DMS153 (cell line): ENCODE results near the gene DNM3.

ENCODE experiments used
- DNase-seq: peaks from one replicate; lab custom pipeline; 2025; lab: John Stamatoyannopoulos, UW

DNM3 gene

GRCh38 chr1:171919891-171920887 is 78.9 kb downstream of the DNM3 start:
- DNase-seq, result no peak

- DNase-seq, result no peak
Measured at GRCh38 chr1:171922999-171923398, 81.7 kb downstream of the DNM3 start.

GRCh38 chr1:171929121-171929520 is 87.8 kb downstream of the DNM3 start:
- no peak for DNase-seq

GRCh38 chr1:171931752-171932151 is 90.5 kb downstream of the DNM3 start:
- no peak for DNase-seq

- DNase-seq, result no peak
Measured at GRCh38 chr1:171934664-171935063, 93.4 kb downstream of the DNM3 start.

GRCh38 chr1:171935086-171935485 is 93.8 kb downstream of the DNM3 start:
- DNase-seq, result no peak

GRCh38 chr1:171935664-171936063 is 94.4 kb downstream of the DNM3 start:
- DNase-seq, result no peak

- no peak for DNase-seq
Measured at GRCh38 chr1:171937938-171938337, 96.6 kb downstream of the DNM3 start.

GRCh38 chr1:171939740-171940139 is 98.4 kb downstream of the DNM3 start:
- no peak for DNase-seq

GRCh38 chr1:171940368-171940767 is 99.1 kb downstream of the DNM3 start:
- DNase-seq, result no peak

- no peak for DNase-seq
Measured at GRCh38 chr1:171941920-171942319, 100.6 kb downstream of the DNM3 start.

- DNase-seq, result no peak
Measured at GRCh38 chr1:171943973-171944561, 102.8 kb downstream of the DNM3 start.

GRCh38 chr1:171948511-171948910 is 107.2 kb downstream of the DNM3 start:
- DNase-seq, result no peak

- DNase-seq, result no peak
Measured at GRCh38 chr1:171949316-171949715, 108.0 kb downstream of the DNM3 start.

- no peak for DNase-seq
Measured at GRCh38 chr1:171953835-171954234, 112.5 kb downstream of the DNM3 start.

- DNase-seq, result no peak
Measured at GRCh38 chr1:171954361-171954760, 113.1 kb downstream of the DNM3 start.

- no peak for DNase-seq
Measured at GRCh38 chr1:171961861-171962260, 120.6 kb downstream of the DNM3 start.

- DNase-seq, result no peak
Measured at GRCh38 chr1:171963762-171964161, 122.5 kb downstream of the DNM3 start.

GRCh38 chr1:171965777-171966176 is 124.5 kb downstream of the DNM3 start:
- DNase-seq, result no peak

GRCh38 chr1:171966426-171967220 is 125.3 kb downstream of the DNM3 start:
- DNase-seq, result no peak

GRCh38 chr1:171969226-171969625 is 127.9 kb downstream of the DNM3 start:
- DNase-seq, result no peak

GRCh38 chr1:171969813-171970212 is 128.5 kb downstream of the DNM3 start:
- no peak for DNase-seq

GRCh38 chr1:171972846-171973245 is 131.5 kb downstream of the DNM3 start:
- DNase-seq, result no peak
